ENCODE data around the gene HSPG2. TPM values are rescaled to one million over a fixed set of nuclear protein-coding genes. Genes with fewer than 3 reads are reported as not detected.
"Not testable (repeated sequence)": the region's sequence is repeated elsewhere in the genome, so short reads cannot be mapped to it uniquely, and the experiment has no call there.

The HSPG2 gene
- total and polyA plus RNA-seq, 2 of the 8 experiments (the other 6 are each of a cell fraction or from before 2014, with no cell fraction given), result 17.8 to 111 TPM

GRCh38 chr1:21983539-21983938 is 46.4 kb upstream of the HSPG2 start:
- H2BK120ac ChIP-seq (replicated peaks; ENCODE audit: low read depth, low read length); H3K9ac ChIP-seq (replicated peaks in 1 of 4; ENCODE audit: extremely low read depth in 1 of 4, low read depth in 3 of 4, low read length in 3 of 4); H3K79me1 ChIP-seq (ENCODE audit: low read depth, low read length); H4K20me1 ChIP-seq (replicated peaks in 1 of 2; ENCODE audit: control insufficient read depth in 1 of 2, insufficient read depth in 2 of 2, low read length in 2 of 2); H3K4me3 ChIP-seq (ENCODE audit: extremely low read depth in 1 of 4, insufficient read depth in 2 of 4, low read depth in 3 of 4, low read length in 4 of 4); H4K5ac ChIP-seq (ENCODE audit: insufficient read length, low read depth, low read length); POLR2A ChIA-PET (ENCODE audit: partially characterized antibody); H2AK5ac ChIP-seq (ENCODE audit: low read depth, low read length); H2BK12ac ChIP-seq (ENCODE audit: low read depth, low read length); H3K9me3 ChIP-seq (ENCODE audit: insufficient read depth in 2 of 2, low read depth in 1 of 2, low read length in 1 of 2); H3K4ac ChIP-seq (replicated peaks; ENCODE audit: insufficient read length, low read depth, low read length); H3K23me2 ChIP-seq (ENCODE audit: low read depth, low read length); H4K8ac ChIP-seq (ENCODE audit: extremely low read depth, insufficient read depth, low read length); H3K23ac ChIP-seq (ENCODE audit: insufficient read length); DNase-seq (ENCODE audit: low read depth in 1 of 2, low spot score in 2 of 2); H2BK5ac ChIP-seq (ENCODE audit: low read depth, low read length); H3K18ac ChIP-seq (ENCODE audit: extremely low read depth, low read length); H3K27ac ChIP-seq (ENCODE audit: low read depth, low read length); H3K36me3 ChIP-seq (ENCODE audit: control insufficient read depth in 2 of 4, insufficient read depth in 4 of 4, low read length in 3 of 4); H2AFZ ChIP-seq (ENCODE audit: low read length); H3K4me2 ChIP-seq (ENCODE audit: insufficient read depth in 1 of 2, low read depth in 2 of 2, low read length in 2 of 2); H3K4me1 ChIP-seq (replicated peaks in 1 of 4; ENCODE audit: control insufficient read depth in 3 of 4, insufficient read depth in 4 of 4, low read length in 3 of 4); H4K91ac ChIP-seq (replicated peaks; ENCODE audit: insufficient read length, low read length); H3K27me3 ChIP-seq (replicated peaks in 1 of 4; ENCODE audit: control insufficient read depth in 3 of 4, extremely low read depth in 1 of 4, insufficient read depth in 3 of 4, low read length in 3 of 4); H2BK20ac ChIP-seq (ENCODE audit: low read length); FAIRE-seq; H2BK15ac ChIP-seq (ENCODE audit: low read length); H3K14ac ChIP-seq (ENCODE audit: insufficient read length); H3K56ac ChIP-seq (replicated peaks; ENCODE audit: insufficient read length, low read depth, low read length); H3K79me2 ChIP-seq (ENCODE audit: control insufficient read depth in 1 of 2, insufficient read depth in 2 of 2, low read length in 2 of 2): not testable (repeated sequence)
- 88% methylated on average over 12 of the region's 15 CpGs; no CpG with 5 or more reads in 1 of the 2 experiments for WGBS, 2 experiments (ENCODE audit: extremely low coverage in 1 of 2, insufficient coverage in 1 of 2, insufficient read length in 1 of 2, insufficient replicate concordance in 2 of 2, low coverage in 1 of 2, low lambda C conversion rate in 2 of 2, missing lambda C conversion rate in 1 of 2)
- CTCF ChIA-PET (ENCODE audit: partially characterized antibody), result interaction anchor here (0.6 to 0.8 kb wide), 3 partner anchors 14 to 181 kb away, joined by 3 read pairs; no protein-coding TSS in a partner anchor
